ENCODE results near the gene KCNH1. TPM values are rescaled to one million over a fixed set of nuclear protein-coding genes. Genes with fewer than 3 reads are reported as not detected.

The KCNH1 gene
- total and polyA plus RNA-seq, 4 donors: 0.02 to 0.31 TPM; not detected in 2

GRCh38 chr1:210700083-210700482 is 433.9 kb downstream of the KCNH1 start:
- Histone ChIP-seq H3K36me3 (ENCODE audit: control insufficient read depth in 4 of 4, insufficient read depth in 4 of 4, low read length in 4 of 4) (no peaks in the 10 kb centered on the region), H3K27ac (ENCODE audit: low read depth in 1 of 2, low read length in 1 of 2) (no peak overlapping the region), H3K4me3 (no peak overlapping the region), H3K9ac (ENCODE audit: insufficient read depth in 1 of 2, low read length in 2 of 2) (no peak overlapping the region), H3K4me1 (ENCODE audit: control insufficient read depth in 5 of 5, insufficient read depth in 5 of 5, low read length in 5 of 5) (peaks cover 0 to 17% (median 0%) of the 10 kb centered on the region in 5 donors), H3K27me3 (ENCODE audit: control insufficient read depth in 3 of 3, insufficient read depth in 3 of 3, low read length in 2 of 3) (no peaks in the 10 kb centered on the region), H3K9me3 (ENCODE audit: control insufficient read depth in 4 of 4, insufficient read depth in 3 of 4, low read length in 3 of 4) (no peaks in the 10 kb centered on the region)
- 88 to 92% methylated on average over 1 of the region's 1 CpG for WGBS, 2 donors
- no peak for DNase-seq
- no peak for ATAC-seq (ENCODE audit: insufficient read depth, low FRiP score)
- TF ChIP-seq CTCF (IDR thresholded peaks at IDR 0.05; ENCODE audit: control extremely low read depth, extremely low read depth): no peak

- H3K36me3 ChIP-seq (ENCODE audit: control insufficient read depth in 4 of 4, insufficient read depth in 4 of 4, low read length in 4 of 4): no peaks in the 10 kb centered on the region
- no peak overlapping the region for H3K27ac ChIP-seq (ENCODE audit: low read depth in 1 of 2, low read length in 1 of 2)
- 86% methylated on average over 5 of the region's 5 CpGs for WGBS, 2 donors
- no peaks in the 10 kb centered on the region for H3K9me3 ChIP-seq (ENCODE audit: control insufficient read depth in 4 of 4, insufficient read depth in 3 of 4, low read length in 3 of 4)
- no peak overlapping the region for H3K4me3 ChIP-seq
- H3K4me1 ChIP-seq (ENCODE audit: control insufficient read depth in 5 of 5, insufficient read depth in 5 of 5, low read length in 5 of 5): peaks cover 0 to 17% (median 0%) of the 10 kb centered on the region in 5 donors
- DNase-seq (no peak), ATAC-seq (ENCODE audit: insufficient read depth, low FRiP score) (no peak)
- H3K27me3 ChIP-seq (ENCODE audit: control insufficient read depth in 3 of 3, insufficient read depth in 3 of 3, low read length in 2 of 3): no peaks in the 10 kb centered on the region
- no peak for TF ChIP-seq CTCF (IDR thresholded peaks at IDR 0.05; ENCODE audit: control extremely low read depth, extremely low read depth)
- H3K9ac ChIP-seq (ENCODE audit: insufficient read depth in 1 of 2, low read length in 2 of 2): no peak overlapping the region
Measured at GRCh38 chr1:210698661-210699060, 435.3 kb downstream of the KCNH1 start.

- Histone ChIP-seq H3K9me3 (ENCODE audit: control insufficient read depth in 4 of 4, insufficient read depth in 3 of 4, low read length in 3 of 4) (no peaks in the 10 kb centered on the region), H3K4me1 (ENCODE audit: control insufficient read depth in 5 of 5, insufficient read depth in 5 of 5, low read length in 5 of 5) (peaks cover 0 to 17% (median 0%) of the 10 kb centered on the region in 5 donors), H3K36me3 (ENCODE audit: control insufficient read depth in 4 of 4, insufficient read depth in 4 of 4, low read length in 4 of 4) (no peaks in the 10 kb centered on the region), H3K9ac (ENCODE audit: insufficient read depth in 1 of 2, low read length in 2 of 2) (no peak overlapping the region), H3K27ac (ENCODE audit: low read depth in 1 of 2, low read length in 1 of 2) (no peak overlapping the region), H3K4me3 (no peak overlapping the region), H3K27me3 (ENCODE audit: control insufficient read depth in 3 of 3, insufficient read depth in 3 of 3, low read length in 2 of 3) (no peaks in the 10 kb centered on the region)
- DNase-seq: no peak
- no peak for TF ChIP-seq CTCF (IDR thresholded peaks at IDR 0.05; ENCODE audit: control extremely low read depth, extremely low read depth)
- ATAC-seq (ENCODE audit: insufficient read depth, low FRiP score): no peak
- 85 to 91% methylated on average over 3 of the region's 3 CpGs for WGBS, 2 donors
Measured at GRCh38 chr1:210697185-210697584, 436.8 kb downstream of the KCNH1 start.

GRCh38 chr1:210696709-210697108 is 437.2 kb downstream of the KCNH1 start:
- Histone ChIP-seq H3K9ac (ENCODE audit: insufficient read depth in 1 of 2, low read length in 2 of 2) (no peak overlapping the region), H3K4me3 (no peak overlapping the region), H3K36me3 (ENCODE audit: control insufficient read depth in 4 of 4, insufficient read depth in 4 of 4, low read length in 4 of 4) (no peaks in the 10 kb centered on the region), H3K27me3 (ENCODE audit: control insufficient read depth in 3 of 3, insufficient read depth in 3 of 3, low read length in 2 of 3) (no peaks in the 10 kb centered on the region), H3K27ac (ENCODE audit: low read depth in 1 of 2, low read length in 1 of 2) (no peak overlapping the region), H3K9me3 (ENCODE audit: control insufficient read depth in 4 of 4, insufficient read depth in 3 of 4, low read length in 3 of 4) (no peaks in the 10 kb centered on the region), H3K4me1 (ENCODE audit: control insufficient read depth in 5 of 5, insufficient read depth in 5 of 5, low read length in 5 of 5) (peaks cover 0 to 17% (median 0%) of the 10 kb centered on the region in 5 donors)
- ATAC-seq (ENCODE audit: insufficient read depth, low FRiP score) (no peak), DNase-seq (no peak)
- TF ChIP-seq CTCF (IDR thresholded peaks at IDR 0.05; ENCODE audit: control extremely low read depth, extremely low read depth): no peak
- 65 to 72% methylated on average over 1 of the region's 1 CpG for WGBS, 2 donors

Data from lung (tissue), 12 donors.